ENCODE results near the gene ALPK1.
"Not testable (repeated sequence)": the region's sequence is repeated elsewhere in the genome, so short reads cannot be mapped to it uniquely, and the experiment has no call there.

Gene ALPK1

GRCh38 chr4:112379306-112379705, 82.1 kb downstream of the ALPK1 start:
- no peak for DNase-seq (ENCODE audit: low spot score)

- no peak for DNase-seq (ENCODE audit: low spot score)
Observed at GRCh38 chr4:112381996-112382692, 85.0 kb downstream of the ALPK1 start.

- no peak for DNase-seq (ENCODE audit: low spot score)
Observed at GRCh38 chr4:112386071-112386470, 88.9 kb downstream of the ALPK1 start.

GRCh38 chr4:112402098-112402497, 104.9 kb downstream of the ALPK1 start:
- no peak for DNase-seq (ENCODE audit: low spot score)

GRCh38 chr4:112403101-112403945, 106.2 kb downstream of the ALPK1 start:
- DNase-seq (ENCODE audit: low spot score) = no peak

GRCh38 chr4:112410364-112410763, 113.2 kb downstream of the ALPK1 start:
- DNase-seq (ENCODE audit: low spot score) = no peak

- DNase-seq (ENCODE audit: low spot score) = no peak
Observed at GRCh38 chr4:112410804-112411203, 113.6 kb downstream of the ALPK1 start.

- no peak for DNase-seq (ENCODE audit: low spot score)
Observed at GRCh38 chr4:112411781-112412550, 114.8 kb downstream of the ALPK1 start.

GRCh38 chr4:112416464-112416863, 119.3 kb downstream of the ALPK1 start:
- DNase-seq (ENCODE audit: low spot score) = no peak

GRCh38 chr4:112418092-112418491, 120.9 kb downstream of the ALPK1 start:
- no peak for DNase-seq (ENCODE audit: low spot score)

- no peak for DNase-seq (ENCODE audit: low spot score)
Observed at GRCh38 chr4:112421911-112422310, 124.7 kb downstream of the ALPK1 start.

- DNase-seq (ENCODE audit: low spot score) = no peak
Observed at GRCh38 chr4:112422644-112423043, 125.5 kb downstream of the ALPK1 start.

GRCh38 chr4:112423591-112423990, 126.4 kb downstream of the ALPK1 start:
- DNase-seq (ENCODE audit: low spot score) = no peak

- DNase-seq (ENCODE audit: low spot score) = no peak
Observed at GRCh38 chr4:112425823-112426222, 128.7 kb downstream of the ALPK1 start.

GRCh38 chr4:112426416-112426815, 129.2 kb downstream of the ALPK1 start:
- no peak for DNase-seq (ENCODE audit: low spot score)

GRCh38 chr4:112431158-112431557, 134.0 kb downstream of the ALPK1 start:
- DNase-seq (ENCODE audit: low spot score) = no peak

- no peak for DNase-seq (ENCODE audit: low spot score)
Observed at GRCh38 chr4:112436987-112437386, 139.8 kb downstream of the ALPK1 start.

GRCh38 chr4:112442226-112442625, 145.1 kb downstream of the ALPK1 start:
- not testable (repeated sequence) for DNase-seq (ENCODE audit: low spot score)

- no peak for DNase-seq (ENCODE audit: low spot score)
Observed at GRCh38 chr4:112448306-112449132, 151.3 kb downstream of the ALPK1 start.

GRCh38 chr4:112449708-112450107, 152.5 kb downstream of the ALPK1 start:
- no peak for DNase-seq (ENCODE audit: low spot score)

GRCh38 chr4:112451104-112451503, 153.9 kb downstream of the ALPK1 start:
- DNase-seq (ENCODE audit: low spot score) = no peak

GRCh38 chr4:112451831-112452230, 154.7 kb downstream of the ALPK1 start:
- no peak for DNase-seq (ENCODE audit: low spot score)

Measured in germinal center (tissue), 1 donor.